ENCODE measurements around the gene ALG9.

GRCh38 chr11:111910676-111911562 lies 39.5 kb upstream of the ALG9 start:
- no peak for TF ChIP-seq SRF (IDR thresholded peaks at IDR 0.05; ENCODE audit: low read depth in 2 of 2, low read length in 2 of 2)
- TF ChIP-seq CTCF (IDR thresholded peaks at IDR 0.05 in 2 of 3, conservative IDR thresholded peaks at IDR 0.05 in 1 of 3; ENCODE audit: control insufficient read depth in 2 of 3, extremely low read depth in 1 of 3, insufficient read depth in 1 of 3, low read depth in 3 of 3, low read length in 3 of 3) = no peak
- TF ChIP-seq SREBF1 (IDR thresholded peaks at IDR 0.05; ENCODE audit: low read length) = no peak

Measured in GM12878 (cell line).